ENCODE measurements around the gene NKD1.

The NKD1 gene

GRCh38 chr16:50624449-50624970 lies 76.3 kb downstream of the NKD1 start:
- no peak for DNase-seq (ENCODE audit: low read depth, low spot score)
- H3K4me3 ChIP-seq (ENCODE audit: low read depth, low read length) = no peak overlapping the region
- POLR2A ChIA-PET = no interaction called here
- TF ChIP-seq, protein P1, sequence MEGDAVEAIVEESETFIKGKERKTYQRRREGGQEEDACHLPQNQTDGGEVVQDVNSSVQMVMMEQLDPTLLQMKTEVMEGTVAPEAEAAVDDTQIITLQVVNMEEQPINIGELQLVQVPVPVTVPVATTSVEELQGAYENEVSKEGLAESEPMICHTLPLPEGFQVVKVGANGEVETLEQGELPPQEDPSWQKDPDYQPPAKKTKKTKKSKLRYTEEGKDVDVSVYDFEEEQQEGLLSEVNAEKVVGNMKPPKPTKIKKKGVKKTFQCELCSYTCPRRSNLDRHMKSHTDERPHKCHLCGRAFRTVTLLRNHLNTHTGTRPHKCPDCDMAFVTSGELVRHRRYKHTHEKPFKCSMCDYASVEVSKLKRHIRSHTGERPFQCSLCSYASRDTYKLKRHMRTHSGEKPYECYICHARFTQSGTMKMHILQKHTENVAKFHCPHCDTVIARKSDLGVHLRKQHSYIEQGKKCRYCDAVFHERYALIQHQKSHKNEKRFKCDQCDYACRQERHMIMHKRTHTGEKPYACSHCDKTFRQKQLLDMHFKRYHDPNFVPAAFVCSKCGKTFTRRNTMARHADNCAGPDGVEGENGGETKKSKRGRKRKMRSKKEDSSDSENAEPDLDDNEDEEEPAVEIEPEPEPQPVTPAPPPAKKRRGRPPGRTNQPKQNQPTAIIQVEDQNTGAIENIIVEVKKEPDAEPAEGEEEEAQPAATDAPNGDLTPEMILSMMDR (IDR thresholded peaks at IDR 0.05; ENCODE audit: insufficient read depth, low read length, missing control alignments) = no peak
- CTCF ChIA-PET = interaction anchor here (1.3 to 1.8 kb wide), 3 partner anchors 10 to 43 kb away, joined by 3 to 6 read pairs (median 4); no protein-coding TSS in a partner anchor

- TF ChIP-seq, protein P1 (IDR thresholded peaks at IDR 0.05; ENCODE audit: insufficient read depth, low read length, missing control alignments) = no peak
- H3K4me3 ChIP-seq (ENCODE audit: low read depth, low read length) = no peak overlapping the region
- ChIA-PET CTCF (interaction anchor here (1.3 to 1.8 kb wide), 3 partner anchors 10 to 181 kb away, joined by 4 to 6 read pairs (median 5); no protein-coding TSS in a partner anchor), POLR2A (no interaction called here)
- DNase-seq (ENCODE audit: low read depth, low spot score) = no peak
These were observed 77.2 kb downstream of the NKD1 start for GRCh38 chr16:50625374-50625773.

DNA sequence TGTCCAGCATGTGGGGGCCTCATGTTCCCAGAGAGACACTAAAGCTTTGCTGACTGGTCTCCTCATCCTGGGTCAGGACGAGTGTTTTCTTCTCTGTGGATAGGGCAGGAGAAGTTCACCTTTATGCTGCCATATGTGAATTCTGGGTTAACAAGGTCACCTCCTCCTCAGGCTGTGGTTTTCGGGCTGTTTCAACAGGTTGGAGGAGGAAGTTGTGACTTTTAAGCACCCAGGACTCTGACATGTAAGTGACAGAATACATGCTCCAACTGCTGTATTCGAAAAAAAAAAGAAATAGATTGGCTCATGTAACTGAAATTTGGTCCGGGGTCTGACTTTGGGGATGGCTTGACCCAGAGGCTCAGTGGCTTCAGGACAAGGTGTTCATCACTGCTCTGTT lies 78.7 kb downstream of the NKD1 start:
- DNase-seq (ENCODE audit: low read depth, low spot score) = no peak
- POLR2A ChIA-PET = interaction anchor here (0.6 kb wide), 1 partner anchor 212 kb away, joined by 3 read pairs; no protein-coding TSS in a partner anchor
- CTCF ChIA-PET = interaction anchor here (0.6 to 2.0 kb wide), 6 partner anchors 24 to 257 kb away, joined by 3 to 7 read pairs (median 4); no protein-coding TSS in a partner anchor
- no peak overlapping the region for H3K4me3 ChIP-seq (ENCODE audit: low read depth, low read length)
- TF ChIP-seq, protein P1 (IDR thresholded peaks at IDR 0.05; ENCODE audit: insufficient read depth, low read length, missing control alignments) = no peak

GRCh38 chr16:50627419-50627818 lies 79.2 kb downstream of the NKD1 start:
- ChIA-PET POLR2A (interaction anchor here (0.6 kb wide), 1 partner anchor 213 kb away, joined by 3 read pairs; no protein-coding TSS in a partner anchor), CTCF (interaction anchor here (0.6 to 2.0 kb wide), 6 partner anchors 18 to 258 kb away, joined by 3 to 7 read pairs (median 4); no protein-coding TSS in a partner anchor)
- no peak overlapping the region for H3K4me3 ChIP-seq (ENCODE audit: low read depth, low read length)
- TF ChIP-seq, protein P1 (IDR thresholded peaks at IDR 0.05; ENCODE audit: insufficient read depth, low read length, missing control alignments) = peak; percentile 29
- no peak for DNase-seq (ENCODE audit: low read depth, low spot score)

DNA sequence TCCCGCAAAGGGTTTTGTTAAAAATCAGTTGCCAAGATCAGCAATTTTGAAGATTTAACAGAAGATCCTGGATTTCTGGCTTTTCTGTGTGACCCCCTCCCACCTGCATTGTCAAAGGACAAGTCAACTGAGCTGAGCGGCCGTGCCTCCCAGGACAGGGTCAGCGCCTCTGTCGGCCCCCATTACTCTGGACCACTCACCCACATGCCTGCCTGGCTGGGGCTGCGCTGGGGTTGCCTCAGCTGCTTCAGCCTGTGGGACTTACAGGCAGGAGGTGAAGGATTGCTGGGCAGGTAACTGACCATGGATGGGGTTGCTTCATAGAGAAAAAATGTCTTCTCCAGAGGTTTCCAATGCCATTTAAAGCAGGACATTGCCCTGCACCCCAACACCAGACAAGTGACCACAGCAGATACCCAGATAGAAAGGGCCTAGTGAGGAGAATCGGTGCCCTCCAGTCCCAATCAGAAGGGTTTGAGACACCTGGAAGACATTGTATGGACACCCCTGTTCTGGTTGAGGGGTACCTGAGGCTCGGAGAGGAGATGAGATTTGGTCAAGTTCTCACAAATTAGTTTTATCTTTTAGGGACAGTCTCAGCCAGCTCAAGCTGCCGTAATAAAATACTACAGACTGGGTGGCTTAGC lies 80.1 kb downstream of the NKD1 start:
- POLR2A ChIA-PET = no interaction called here
- TF ChIP-seq, protein P1 (IDR thresholded peaks at IDR 0.05; ENCODE audit: insufficient read depth, low read length, missing control alignments) = no peak
- CTCF ChIA-PET = interaction anchor here (0.8 to 2.0 kb wide), 3 partner anchors 25 to 163 kb away, joined by 3 to 7 read pairs (median 4); no protein-coding TSS in a partner anchor
- no peak overlapping the region for H3K4me3 ChIP-seq (ENCODE audit: low read depth, low read length)
- DNase-seq (ENCODE audit: low read depth, low spot score) = no peak

DNA sequence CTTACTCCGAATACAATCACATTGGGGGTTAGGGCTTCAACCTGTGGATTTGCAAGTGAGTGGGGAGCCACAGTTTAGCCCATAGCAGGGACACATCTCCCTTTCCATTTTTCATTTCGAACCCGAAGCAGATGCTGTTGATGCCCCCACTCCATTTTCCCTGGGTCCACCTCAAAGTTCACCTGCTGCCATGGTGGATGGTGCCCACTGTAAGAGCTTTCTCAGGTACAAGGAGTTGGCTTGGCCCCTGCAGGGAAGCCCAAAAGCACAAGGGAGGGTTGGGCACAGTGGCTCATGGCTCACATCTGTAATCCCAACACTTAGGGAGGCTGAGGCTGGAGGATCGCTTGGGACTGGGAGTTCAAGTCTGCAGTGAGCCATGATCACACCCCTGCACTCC lies 81.1 kb downstream of the NKD1 start:
- no peak for DNase-seq (ENCODE audit: low read depth, low spot score)
- TF ChIP-seq, protein P1 (IDR thresholded peaks at IDR 0.05; ENCODE audit: insufficient read depth, low read length, missing control alignments) = no peak
- ChIA-PET CTCF (no interaction called here), POLR2A (no interaction called here)
- no peak overlapping the region for H3K4me3 ChIP-seq (ENCODE audit: low read depth, low read length)
